HEK293T (cell line): Measurements from ENCODE around the gene PLGRKT.

ENCODE experiments used
- FOXK2 ChIP-seq: fragments of 450-650 bp; IDR thresholded peaks from 2 replicates; pipeline ENCODE4 v1.6.1; 2016; ENCODE audit warnings: mild to moderate bottlenecking
- FOXM1 ChIP-seq: fragments of 450-650 bp; IDR thresholded peaks from 2 replicates; pipeline ENCODE4 v1.6.1; 2017; ENCODE audit warnings: mild to moderate bottlenecking, borderline replicate concordance
- HDGF ChIP-seq: fragments of 450-650 bp; IDR thresholded peaks from 2 replicates; pipeline ENCODE4 v1.6.1; 2017; ENCODE audit warnings: antibody characterized with exemption, borderline replicate concordance

- TF ChIP-seq FOXM1 = no peak
- no peak for TF ChIP-seq HDGF
- no peak for TF ChIP-seq FOXK2
These were observed 4.8 kb upstream of the PLGRKT start for GRCh38 chr9:5442400-5443011.
